ENCODE data around the gene PPP2R5C.
A peak's percentile ranks its signal among the peaks of the same experiment; 100 is the strongest.

The PPP2R5C gene

DNA sequence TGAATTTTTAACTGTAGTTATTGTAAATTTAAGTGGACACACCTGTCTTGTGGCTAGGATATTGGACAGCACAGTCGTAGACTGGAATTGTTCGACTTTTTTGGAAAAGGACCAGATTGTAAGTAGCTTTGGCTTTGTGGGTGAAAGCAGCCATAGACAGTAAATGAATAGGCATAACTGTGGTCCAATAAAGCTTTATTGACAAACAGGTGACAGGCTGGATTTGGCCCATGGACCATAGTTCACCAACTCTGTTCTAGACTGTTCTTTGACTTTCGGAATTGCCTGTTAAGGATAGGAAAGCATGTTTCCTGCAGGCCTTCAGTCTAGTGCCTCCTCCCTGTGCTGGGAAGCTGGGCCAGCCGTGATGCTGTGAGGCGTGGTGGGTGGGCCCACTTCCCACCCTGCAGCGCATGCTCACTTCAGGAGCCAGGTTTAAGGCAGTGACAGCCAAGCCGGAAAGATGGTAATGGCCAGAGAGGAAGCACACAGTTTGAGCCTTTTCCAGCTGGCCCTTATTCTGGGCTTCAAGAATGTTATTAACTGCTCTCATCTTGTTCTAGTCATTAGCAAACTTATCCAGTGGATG, 51.8 kb downstream of the PPP2R5C start:
- no peak for DNase-seq (ENCODE audit: low read depth in 2 of 2, low spot score in 1 of 2)

DNA sequence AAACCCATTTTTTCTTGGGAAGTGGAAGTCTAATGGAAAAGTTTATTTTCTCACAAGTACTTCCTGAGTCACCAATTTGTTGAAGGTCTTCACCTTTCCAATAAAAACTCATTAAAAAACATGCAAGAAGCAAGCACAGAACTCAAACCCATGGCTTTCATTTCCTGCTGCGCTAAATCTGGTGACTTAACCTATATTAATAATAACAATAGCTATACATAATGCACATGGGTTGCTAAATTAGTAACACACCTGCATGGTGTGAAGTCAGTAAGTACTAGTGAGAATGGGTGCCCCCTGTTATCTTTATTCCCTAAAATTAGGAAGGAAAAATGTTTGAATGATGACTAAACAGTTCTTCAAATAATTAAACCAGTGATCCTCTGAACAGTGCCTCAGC, 52.3 kb downstream of the PPP2R5C start:
- no peak for DNase-seq (ENCODE audit: low read depth in 2 of 2, low spot score in 1 of 2)

DNA sequence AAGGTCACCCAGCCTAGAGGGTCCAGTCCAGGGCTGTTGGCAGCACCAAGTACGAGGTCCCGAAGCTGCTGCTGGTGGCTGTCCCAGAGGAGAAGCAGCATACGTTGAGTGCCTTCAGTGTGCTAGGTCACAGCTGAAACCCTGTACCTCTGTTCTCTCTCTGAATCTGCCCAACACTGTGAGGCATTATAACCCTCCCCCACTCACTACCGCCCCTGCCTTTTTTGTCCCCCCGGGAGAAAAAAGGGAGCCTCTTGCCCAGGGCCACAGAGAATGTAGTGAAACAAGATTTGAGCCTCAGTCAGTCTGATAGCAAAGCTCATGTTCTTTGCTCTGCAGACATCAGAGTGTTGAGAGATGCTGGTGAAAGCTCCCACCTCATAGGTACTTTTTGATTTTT, 53.4 kb downstream of the PPP2R5C start:
- no peak for DNase-seq (ENCODE audit: low read depth in 2 of 2, low spot score in 1 of 2)

DNA sequence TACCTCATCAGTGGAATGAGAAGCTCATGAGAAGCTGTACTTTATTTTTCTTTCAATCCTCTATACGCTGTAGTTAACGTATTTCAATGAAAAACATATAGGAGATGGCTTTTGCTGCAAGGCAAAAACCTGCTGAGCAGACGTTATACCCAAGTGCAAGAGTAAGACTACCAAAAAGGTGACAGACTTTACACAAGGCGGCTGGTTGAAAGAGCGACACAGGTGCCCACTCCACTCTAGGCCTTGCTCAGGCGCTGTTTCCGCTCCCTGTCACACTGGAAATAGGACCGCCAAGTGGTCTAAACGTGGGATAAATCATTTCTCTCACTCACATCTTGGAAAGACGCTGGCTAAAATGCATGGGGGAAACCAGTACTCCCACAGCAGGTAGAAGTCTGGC, 54.5 kb downstream of the PPP2R5C start:
- no peak for DNase-seq (ENCODE audit: low read depth in 2 of 2, low spot score in 1 of 2)

DNA sequence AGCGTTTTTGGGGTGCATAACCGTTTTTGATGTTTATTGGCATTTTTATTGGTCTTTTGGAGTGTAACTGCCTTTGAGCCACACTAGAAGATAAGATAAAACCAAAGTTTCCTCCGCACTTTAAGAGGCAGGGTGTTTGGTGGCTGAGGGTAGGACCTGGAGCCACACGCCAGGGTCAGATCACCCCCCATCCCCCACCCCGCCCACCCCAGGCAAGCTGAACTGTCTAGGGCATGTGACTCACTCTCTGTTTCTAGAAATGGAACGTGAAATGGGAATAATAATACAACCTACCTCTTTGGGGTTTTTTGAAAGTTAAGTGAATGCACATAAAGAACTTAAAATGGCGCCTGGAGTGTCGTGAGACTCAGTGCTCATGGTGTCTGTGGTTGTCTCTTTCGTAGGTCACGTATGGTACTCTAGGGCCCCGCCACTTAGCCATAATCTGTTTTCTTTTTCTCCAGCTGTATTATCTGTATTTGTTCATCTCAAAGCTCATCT, 56.0 kb downstream of the PPP2R5C start:
- DNase-seq (ENCODE audit: low read depth in 2 of 2, low spot score in 1 of 2) = no peak

DNA sequence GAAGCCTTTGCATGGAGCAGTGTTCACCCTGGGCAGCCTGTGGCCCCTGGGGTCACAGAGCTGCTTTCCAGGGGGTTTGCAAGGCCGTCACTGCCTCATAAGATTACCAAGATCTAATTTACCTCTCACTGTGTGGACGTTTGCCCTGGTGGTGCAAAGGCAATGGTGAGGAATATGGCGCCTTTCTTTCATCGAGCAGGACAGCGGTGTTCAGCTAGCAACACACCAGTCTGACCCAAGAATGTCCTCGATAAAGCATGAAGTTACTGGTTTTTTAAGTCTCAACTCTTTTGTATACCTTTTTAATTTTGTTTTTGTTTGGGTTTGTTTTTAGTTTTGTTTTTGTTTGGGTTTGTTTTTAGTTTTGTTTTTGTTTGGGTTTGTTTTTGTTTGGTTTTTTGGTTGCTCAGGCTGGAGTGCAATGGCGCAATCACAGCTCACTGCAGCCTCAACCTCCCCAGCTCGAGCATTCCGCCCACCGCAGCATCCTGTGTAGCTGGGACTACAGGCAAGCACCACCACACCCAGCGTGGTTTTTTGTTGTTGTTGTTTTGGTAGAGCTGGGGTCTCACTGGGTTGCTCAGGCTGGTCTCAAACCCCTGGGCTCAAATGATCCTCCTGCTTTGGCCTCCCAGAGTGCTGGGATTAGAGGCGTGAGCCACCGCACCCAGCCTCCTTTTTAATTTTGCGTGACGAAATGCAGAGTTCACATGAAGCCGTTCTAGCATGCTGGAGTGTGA, 57.9 kb downstream of the PPP2R5C start:
- DNase-seq (ENCODE audit: low read depth in 2 of 2, low spot score in 1 of 2) = no peak

DNA sequence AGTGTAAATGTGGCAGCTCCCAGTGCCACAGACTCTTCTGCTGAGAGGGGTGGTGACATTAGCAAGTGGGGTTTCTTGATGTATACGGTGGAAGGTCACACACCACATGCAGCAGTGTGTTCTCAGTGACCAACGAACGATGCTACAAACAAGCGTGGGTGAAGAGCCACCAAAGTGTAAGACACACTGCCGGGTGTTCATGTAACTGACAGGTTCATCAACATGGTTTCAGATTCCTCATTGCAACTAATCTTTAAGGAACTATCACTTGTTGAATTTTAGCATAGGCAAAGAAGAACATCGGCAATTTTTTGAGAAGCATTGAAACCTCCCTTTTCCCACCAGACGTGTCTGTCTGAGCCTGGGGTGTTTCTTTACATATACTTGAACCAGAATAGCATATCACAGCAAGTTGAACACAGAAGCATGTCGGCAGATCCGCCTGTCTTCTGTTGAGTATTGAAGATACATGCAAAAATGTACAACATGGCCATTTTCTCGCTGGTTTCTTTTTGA, 58.8 kb downstream of the PPP2R5C start:
- DNase-seq (ENCODE audit: low read depth in 2 of 2, low spot score in 1 of 2) = no peak

DNA sequence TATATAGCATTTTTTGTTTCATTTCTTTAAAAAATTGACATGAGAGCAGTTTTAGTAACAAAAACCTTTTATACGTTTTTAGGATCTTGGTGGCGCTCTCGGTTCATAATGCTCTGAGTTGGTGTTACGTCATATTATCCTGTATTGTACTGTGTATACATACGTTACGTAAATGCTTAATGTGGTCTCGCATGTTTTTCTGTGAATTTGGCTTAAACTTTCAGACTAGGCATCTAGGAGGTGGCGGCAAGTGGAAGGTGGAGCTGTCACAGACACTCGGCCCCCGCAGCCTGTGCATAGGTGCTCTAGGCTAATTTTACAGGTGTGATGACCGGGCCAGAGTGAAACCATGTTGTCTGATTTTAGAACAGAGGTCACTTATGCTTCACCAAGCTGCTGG, 60.0 kb downstream of the PPP2R5C start:
- DNase-seq (ENCODE audit: low read depth in 2 of 2, low spot score in 1 of 2) = no peak

DNA sequence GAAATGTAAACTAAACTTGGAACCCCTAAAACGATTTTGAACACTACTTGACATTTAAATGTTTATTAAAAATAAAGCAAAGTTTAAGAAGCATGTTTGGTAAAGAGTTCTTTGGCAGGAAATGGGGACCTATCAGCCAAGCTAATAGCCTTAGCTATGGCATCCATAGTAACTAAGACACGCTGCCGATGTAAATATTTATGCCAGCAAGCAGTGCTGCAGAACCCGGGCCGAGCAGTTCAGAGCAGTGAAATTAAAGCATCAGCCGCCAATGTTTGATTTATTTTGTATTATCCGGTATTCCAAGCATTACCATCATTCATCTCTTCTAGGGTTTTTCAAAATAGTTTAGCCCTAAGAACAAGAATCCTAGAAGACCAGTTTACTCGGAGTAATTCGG, 61.6 kb downstream of the PPP2R5C start:
- DNase-seq (ENCODE audit: low read depth in 2 of 2, low spot score in 1 of 2) = no peak

DNA sequence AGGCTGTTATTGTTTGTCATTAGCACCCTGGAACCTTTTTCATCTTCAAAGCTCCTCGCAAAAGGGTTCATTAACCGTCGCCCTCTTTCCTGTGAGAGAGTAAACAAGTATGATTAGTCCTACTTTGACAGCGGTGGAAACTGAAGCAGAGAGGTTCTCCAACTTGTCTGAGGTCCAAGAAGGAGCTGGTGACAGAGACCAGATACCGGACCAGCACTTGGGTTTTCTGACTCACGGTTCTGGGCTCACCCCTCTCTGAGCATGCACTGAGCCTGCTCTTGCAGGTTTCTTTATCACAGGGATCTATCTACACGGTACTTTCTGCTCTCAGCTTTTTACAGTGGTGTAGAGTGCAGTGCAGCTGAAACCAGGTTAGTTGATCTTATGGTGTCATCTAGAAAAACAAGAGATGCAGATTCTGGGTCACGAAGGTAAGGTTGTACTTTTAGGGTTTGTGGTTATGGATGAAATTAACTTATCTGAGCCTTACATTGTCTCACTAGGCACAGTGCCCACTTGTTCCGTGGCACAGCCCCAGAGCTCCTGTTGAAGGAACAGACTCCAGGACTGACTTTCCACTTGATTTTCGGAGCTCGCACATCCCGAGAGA, 62.1 kb downstream of the PPP2R5C start:
- DNase-seq (ENCODE audit: low read depth in 2 of 2, low spot score in 1 of 2) = peak in 1 of 2 donors; percentile 59

DNA sequence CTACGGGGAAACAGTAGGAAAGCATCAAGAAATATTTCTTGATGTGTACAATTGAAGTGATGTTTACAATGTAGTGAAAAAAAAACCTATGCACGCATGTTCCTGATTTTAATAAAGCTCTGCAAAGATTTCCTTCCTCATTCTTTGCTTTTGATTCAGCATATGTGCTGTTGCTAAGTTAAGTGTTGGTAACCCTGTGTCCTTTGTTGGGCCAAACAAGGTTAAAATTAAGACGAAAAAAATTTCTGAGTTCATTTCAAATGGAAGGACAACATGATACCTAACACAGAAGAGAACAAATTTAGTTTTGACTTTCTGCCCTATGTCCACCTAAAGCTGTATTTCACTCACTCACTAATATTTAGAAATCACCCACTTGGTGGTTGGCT, 62.8 kb downstream of the PPP2R5C start:
- no peak for DNase-seq (ENCODE audit: low read depth in 2 of 2, low spot score in 1 of 2)

DNA sequence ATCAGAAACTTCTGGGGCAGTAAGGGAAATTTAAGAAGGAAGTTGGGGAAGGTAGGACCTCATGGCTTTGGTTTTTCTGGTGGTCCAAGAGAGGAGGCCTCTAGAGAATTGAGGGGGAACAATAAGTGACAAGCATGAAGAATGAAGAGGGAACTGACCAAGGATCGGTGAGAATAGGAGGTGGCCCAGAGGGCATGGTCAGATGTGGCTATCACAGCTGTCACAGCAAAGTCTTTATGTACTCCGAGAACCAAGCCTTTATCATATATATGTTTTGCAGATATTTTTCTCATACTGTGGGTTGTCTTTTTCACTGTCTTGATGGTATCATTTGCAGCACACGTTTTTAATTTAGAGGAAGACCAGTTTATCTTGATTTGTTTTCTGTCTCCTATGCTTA, 64.3 kb downstream of the PPP2R5C start:
- DNase-seq (ENCODE audit: low read depth in 2 of 2, low spot score in 1 of 2) = no peak

DNA sequence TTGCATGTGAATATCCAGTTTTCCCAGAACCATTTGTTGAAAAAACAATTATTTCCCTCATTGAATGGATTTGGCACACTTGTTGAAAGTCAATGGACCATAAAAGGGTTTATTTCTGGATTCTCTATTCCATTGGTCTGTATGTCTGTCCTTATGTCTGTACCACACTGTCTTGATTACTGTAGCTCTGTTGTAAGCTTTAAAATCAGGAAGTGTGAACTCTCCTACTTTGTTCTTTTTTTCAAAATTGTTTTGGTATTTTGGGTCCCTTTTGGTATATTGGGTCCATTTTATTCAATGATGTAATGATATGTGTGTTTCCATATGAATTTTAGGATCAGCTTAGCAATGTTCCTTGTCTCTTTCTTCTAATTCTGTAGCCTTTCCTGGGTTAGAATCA, 64.8 kb downstream of the PPP2R5C start:
- no peak for DNase-seq (ENCODE audit: low read depth in 2 of 2, low spot score in 1 of 2)

DNA sequence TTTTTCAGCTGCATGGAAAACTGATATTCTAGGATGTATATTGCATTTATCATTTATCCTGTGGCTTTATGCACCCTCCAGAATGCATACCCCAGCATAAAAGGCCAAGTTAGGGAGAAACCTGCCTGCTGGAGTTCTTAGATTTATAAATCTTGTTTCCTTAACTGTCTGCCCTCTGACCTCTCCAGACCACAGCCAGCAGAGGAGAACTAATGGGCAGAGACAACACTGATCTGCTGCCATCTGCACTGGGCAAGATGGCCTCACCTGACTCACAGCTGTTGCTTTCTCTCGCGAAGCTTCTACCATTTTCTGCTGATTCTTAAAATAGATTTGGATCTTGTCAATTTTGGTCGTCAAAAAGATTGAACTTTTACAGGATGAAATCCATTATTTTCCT, 65.8 kb downstream of the PPP2R5C start:
- DNase-seq (ENCODE audit: low read depth in 2 of 2, low spot score in 1 of 2) = no peak

DNA sequence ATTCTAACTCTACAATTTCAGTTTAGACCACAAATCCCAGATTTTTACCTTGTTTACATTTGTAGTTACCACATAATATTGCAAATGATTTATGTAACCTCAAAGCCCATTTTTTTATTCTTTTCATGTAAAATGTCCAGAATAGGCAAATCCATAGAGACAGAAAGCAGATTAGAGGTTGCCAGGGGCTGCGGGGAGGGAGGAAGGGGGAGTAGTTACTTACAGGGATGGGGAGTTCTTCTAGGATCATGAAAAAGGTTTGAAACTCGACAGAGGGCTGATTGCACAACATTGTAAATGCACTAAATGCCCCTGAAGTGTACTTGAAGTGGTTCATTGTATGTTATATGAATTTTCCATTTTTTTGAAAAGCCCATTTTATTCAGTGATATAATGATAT, 66.5 kb downstream of the PPP2R5C start:
- no peak for DNase-seq (ENCODE audit: low read depth in 2 of 2, low spot score in 1 of 2)

DNA sequence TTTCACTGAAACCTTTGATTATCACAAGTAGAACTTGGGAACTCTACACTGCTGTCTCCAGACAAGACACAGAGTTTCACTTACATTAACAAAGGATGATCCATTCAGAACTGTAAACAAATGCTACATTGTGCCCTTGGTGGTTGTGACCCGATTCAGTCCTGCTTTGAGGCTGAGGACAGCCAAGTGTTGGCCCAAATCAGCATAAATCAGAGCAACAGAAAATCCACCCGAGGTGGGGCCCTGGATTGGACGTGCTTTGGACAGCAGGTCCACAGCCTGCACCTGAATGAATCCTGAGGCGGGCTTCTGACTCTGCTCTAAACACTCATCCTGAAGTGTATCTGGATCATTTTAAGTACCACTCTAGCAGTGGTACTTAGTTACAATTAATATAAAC, 68.8 kb downstream of the PPP2R5C start:
- DNase-seq (ENCODE audit: low read depth in 2 of 2, low spot score in 1 of 2) = no peak

DNA sequence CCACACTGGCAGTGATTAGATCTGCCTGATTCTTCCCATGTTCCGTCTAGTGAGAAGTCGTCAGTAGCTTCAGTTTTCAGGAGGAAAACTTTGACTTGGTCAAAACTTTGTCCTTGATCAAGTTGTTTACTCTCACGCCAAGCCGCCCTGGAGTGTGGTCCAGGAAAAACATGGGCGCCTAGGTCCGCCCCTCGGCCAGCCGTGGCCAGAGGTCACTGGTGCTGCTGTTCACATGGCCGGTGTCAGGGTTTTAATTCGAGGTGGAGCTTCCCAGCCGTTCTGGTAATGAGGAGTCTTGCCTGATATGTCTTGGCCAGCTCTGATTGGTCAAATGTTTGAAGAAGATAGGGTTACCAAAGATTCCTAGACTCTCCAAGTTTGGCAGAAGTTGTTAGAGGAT, 71.5 kb downstream of the PPP2R5C start:
- no peak for DNase-seq (ENCODE audit: low read depth in 2 of 2, low spot score in 1 of 2)

DNA sequence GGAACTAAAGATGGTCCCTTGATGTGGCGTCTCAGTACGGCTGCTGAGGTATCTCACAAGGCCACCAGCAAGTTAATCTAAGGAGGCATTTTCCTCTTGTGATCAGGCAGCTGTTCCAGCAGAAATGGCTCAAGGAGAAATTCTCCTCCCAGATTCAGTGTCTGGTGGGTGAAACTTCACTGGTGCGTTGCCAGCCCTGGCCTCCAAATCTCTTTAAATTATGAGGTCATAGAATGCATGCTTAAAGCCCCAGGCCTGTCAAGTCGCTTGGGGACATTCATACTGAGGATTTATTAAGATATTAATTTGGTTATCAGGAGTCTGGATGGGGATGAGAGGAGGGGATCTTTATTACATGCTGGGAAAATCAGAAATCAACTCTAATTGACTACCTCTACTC, 72.9 kb downstream of the PPP2R5C start:
- DNase-seq (ENCODE audit: low read depth in 2 of 2, low spot score in 1 of 2) = no peak

DNA sequence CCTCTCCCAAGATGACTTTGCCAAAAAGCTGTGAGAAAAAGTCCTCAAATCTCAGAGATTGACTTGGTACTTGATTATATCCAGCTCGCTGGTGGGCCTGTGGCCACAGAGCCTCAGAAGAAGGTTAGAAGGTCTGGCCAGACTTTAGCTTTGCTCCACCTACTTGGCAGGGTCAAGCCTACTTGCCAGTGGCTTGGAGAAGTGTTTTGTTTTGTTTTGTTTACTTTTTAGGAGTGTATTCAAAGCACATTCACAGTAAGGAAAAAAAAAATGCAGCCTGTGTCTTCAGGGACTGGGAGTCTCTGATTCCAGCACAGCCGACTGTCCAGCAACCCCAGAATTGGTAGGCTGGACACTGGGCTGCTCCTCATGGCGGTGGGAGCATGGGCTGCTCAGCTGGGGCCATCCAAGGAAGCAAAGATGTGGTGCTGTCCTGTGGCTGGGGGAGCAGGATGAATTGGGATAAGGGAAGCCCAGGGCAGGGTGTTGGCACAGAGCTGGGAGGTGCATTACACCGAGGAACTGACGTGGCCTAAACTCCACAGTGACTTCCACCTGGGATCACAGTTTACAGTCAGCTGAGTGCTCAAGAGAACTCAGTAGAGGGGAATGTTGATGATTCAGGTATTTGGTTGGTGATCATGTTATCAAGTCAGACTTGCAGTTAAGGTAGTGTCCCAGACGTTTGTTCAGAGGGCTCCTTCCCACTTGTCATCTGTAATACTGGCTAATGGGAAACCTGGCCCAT, 73.5 kb downstream of the PPP2R5C start:
- DNase-seq (ENCODE audit: low read depth in 2 of 2, low spot score in 1 of 2) = no peak

DNA sequence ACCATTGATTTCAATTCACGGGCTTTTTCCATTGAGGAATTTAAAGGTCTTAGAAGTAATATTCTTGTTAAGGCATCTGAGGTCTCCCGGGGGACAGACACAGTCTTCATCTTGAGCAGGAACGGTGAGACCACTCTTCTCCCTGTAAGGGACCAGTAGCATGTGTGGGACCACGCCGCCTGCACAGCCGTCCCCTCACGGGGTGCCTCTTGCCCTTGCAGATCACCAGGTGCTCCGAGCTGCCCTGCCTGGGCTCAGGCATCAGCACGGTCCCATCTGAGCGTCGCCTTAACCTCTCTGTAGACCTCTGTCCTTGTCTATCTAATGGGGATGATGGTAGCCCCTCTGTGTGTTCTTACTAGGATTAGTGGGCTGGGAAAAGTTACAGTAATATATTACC, 74.1 kb downstream of the PPP2R5C start:
- no peak for DNase-seq (ENCODE audit: low read depth in 2 of 2, low spot score in 1 of 2)

DNA sequence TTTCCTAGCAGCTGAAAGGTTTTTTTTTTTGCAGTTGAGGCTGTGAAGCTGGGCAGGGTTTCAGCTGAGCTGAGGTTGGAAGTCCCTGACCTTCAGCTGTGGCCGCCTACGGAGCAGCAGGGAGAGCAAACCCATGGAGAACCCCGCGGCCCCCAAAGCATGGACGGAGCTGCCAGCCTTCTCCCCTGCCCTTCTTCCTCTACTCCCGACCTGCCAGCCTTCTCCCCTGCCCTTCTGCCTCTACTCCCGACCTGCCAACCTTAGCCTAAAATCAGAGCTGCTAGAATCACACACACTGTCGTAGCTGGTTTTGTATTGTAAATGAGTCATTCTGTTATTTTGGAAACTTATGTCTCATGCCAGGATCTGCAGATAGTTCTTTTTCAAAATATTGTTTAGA, 74.6 kb downstream of the PPP2R5C start:
- no peak for DNase-seq (ENCODE audit: low read depth in 2 of 2, low spot score in 1 of 2)

DNA sequence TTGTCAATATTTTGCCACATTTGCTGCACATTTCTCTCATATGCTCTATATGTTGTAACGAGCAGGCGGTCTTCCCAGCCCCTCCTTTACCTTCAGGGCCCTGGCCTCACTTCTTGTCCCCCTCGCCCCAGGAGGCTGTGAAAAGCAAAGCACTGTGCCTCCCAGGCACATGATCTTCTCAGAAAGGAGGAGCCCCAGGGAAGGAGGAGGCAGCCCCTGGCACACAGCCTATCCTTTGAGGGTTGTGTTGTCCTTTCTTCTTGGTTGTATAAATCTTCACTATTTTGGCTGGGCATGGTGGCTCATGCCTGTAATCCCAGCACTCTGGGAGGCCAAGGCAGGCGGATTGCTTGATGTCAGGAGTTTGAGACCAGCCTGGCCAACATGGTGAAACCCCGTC, 77.0 kb downstream of the PPP2R5C start:
- DNase-seq (ENCODE audit: low read depth in 2 of 2, low spot score in 1 of 2) = no peak
